Activated T-cell treated with anti-CD3 and anti-CD28 coated beads, Interleukin-2, amount 50 U/mL, for 72 hours (primary cell): ENCODE data around the gene SNRNP200. TPM values are rescaled to one million over a fixed set of nuclear protein-coding genes. Genes with fewer than 3 reads are reported as not detected.

Source experiments
- ATAC-seq, 2 donors: fragments of 150-1000 bp; cut with Tn5 transposase; replicated peaks in 1 of 2; 2 replicates each; pipeline ENCODE4 v1.10.0; 2021; ENCODE audit warnings: moderate library complexity in 2 of 2, mild to moderate bottlenecking in 1 of 2
- DNase-seq, 2 donors: peaks; one replicate each; pipeline ENCODE4 v3.0.0; 2021 to 2022; ENCODE audit warnings: mixed read lengths in 1 of 2
- H3K27ac Mint-ChIP-seq: one replicate; pipeline ENCODE4 v1.8.0; 2022; ENCODE audit warnings: mild to moderate bottlenecking, moderate library complexity, mixed read lengths
- H3K27me3 Mint-ChIP-seq: one replicate; pipeline ENCODE4 v1.8.0; 2022; ENCODE audit warnings: low read depth, mixed read lengths
- H3K36me3 Mint-ChIP-seq, 2 donors: one replicate each; pipeline ENCODE4 v1.8.0; 2022; ENCODE audit warnings: mixed read lengths in 2 of 2, mild to moderate bottlenecking in 1 of 2; ENCODE audit not compliant: insufficient read depth in 2 of 2
- H3K4me1 Mint-ChIP-seq: one replicate; pipeline ENCODE4 v1.8.0; 2022; ENCODE audit warnings: low read depth, mixed read lengths
- H3K4me3 Mint-ChIP-seq, 2 donors: one replicate each; pipeline ENCODE4 v1.8.0; 2022; ENCODE audit warnings: mild to moderate bottlenecking in 2 of 2, mixed read lengths in 2 of 2, moderate library complexity in 2 of 2
- H3K9me3 Mint-ChIP-seq, 2 donors: one replicate each; pipeline ENCODE4 v1.8.0; 2022; ENCODE audit warnings: mixed read lengths in 2 of 2
- total RNA-seq, 2 donors: library from RNA; stranded (reverse); gene quantifications; one replicate each; pipeline ENCODE4 v1.2.3, GENCODE V29; 2022

SNRNP200 gene
- total RNA-seq, 2 donors from 2014 or later, result 188 to 228 TPM

- H3K4me3 Mint-ChIP-seq, result no peak overlapping the region
- no peaks in the 10 kb centered on the region for H3K27me3 Mint-ChIP-seq
- peaks cover 27 to 57% of the 10 kb centered on the region in 2 donors for H3K36me3 Mint-ChIP-seq
- no peak overlapping the region for H3K27ac Mint-ChIP-seq
- ATAC-seq, result no peak
- no peaks in the 10 kb centered on the region for H3K9me3 Mint-ChIP-seq
- H3K4me1 Mint-ChIP-seq, result peaks cover 14% of the 10 kb centered on the region
- no peak for DNase-seq
Observed at GRCh38 chr2:96291751-96292150, 13.6 kb downstream of the SNRNP200 start.

DNA sequence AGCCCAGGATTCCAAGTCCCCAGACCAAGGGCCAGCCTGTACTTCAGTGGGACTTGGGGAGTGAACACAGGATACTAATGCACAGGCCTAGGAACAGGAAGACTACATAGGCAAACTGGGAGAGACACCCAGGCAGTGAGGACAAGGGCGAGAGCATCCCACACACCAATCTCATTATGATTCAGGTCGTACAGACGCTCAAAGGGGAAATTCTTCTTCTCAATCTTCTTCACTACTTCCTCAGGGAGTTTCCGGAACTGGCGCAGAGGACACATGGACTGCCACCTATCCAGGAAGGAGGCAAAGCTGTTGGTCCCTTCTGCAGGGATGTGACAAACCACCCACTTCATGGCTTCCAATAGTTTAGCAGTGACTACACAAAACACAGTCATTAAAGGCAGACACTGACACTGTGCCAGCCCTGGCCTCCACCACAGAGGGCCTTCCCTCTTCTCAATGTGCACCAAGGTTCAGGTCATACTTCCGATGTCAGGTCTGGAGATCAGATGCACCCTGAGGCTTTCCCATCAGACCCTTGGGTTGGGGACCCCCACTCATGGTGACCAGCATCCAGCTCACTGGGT lies 18.0 kb downstream of the SNRNP200 start:
- ATAC-seq, result peak; percentile 25 to 35
- H3K9me3 Mint-ChIP-seq, result no peaks in the 10 kb centered on the region
- H3K27me3 Mint-ChIP-seq, result no peaks in the 10 kb centered on the region
- H3K4me1 Mint-ChIP-seq, result peaks cover 14% of the 10 kb centered on the region
- DNase-seq, result no peak
- no peak overlapping the region for H3K4me3 Mint-ChIP-seq
- H3K27ac Mint-ChIP-seq, result peak overlapping the region; percentile 21
- peaks cover 22 to 51% of the 10 kb centered on the region in 2 donors for H3K36me3 Mint-ChIP-seq

- H3K9me3 Mint-ChIP-seq, result no peaks in the 10 kb centered on the region
- peaks cover 15 to 25% of the 10 kb centered on the region in 2 donors for H3K36me3 Mint-ChIP-seq
- no peak overlapping the region for H3K27ac Mint-ChIP-seq
- no peak for ATAC-seq
- DNase-seq, result no peak
- H3K4me1 Mint-ChIP-seq, result peaks cover 13% of the 10 kb centered on the region
- H3K27me3 Mint-ChIP-seq, result no peaks in the 10 kb centered on the region
- no peak overlapping the region for H3K4me3 Mint-ChIP-seq
Observed at GRCh38 chr2:96276787-96277499, 28.4 kb downstream of the SNRNP200 start.

GRCh38 chr2:96274355-96275056 lies 30.8 kb downstream of the SNRNP200 start:
- Mint-ChIP-seq H3K36me3 (peaks cover 15 to 18% of the 10 kb centered on the region in 2 donors), H3K4me1 (peaks cover 13% of the 10 kb centered on the region), H3K4me3 (no peak overlapping the region), H3K27ac (peak overlapping the region; percentile 55), H3K9me3 (no peaks in the 10 kb centered on the region), H3K27me3 (no peaks in the 10 kb centered on the region)
- ATAC-seq (no peak), DNase-seq (no peak)

DNA sequence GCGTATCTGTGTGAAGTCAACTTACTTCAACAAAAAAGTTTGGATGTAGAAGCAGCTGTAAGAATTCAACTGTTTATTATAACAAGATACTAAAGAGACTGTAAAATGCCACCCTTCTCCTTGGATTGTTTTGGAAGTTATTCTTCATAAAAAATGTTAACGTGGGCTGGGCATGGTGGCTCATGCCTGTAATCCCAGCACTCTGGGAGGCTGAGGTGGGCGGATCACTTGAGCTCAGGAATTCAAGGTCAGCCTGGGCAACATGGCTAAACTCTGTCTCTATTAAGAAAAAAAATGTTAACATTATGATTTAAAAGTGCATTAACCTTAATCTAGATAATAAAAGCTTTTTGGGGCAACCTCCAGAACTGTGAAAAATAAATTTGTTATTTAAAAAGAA lies 31.6 kb downstream of the SNRNP200 start:
- H3K4me1 Mint-ChIP-seq, result peaks cover 14% of the 10 kb centered on the region
- no peak for ATAC-seq
- DNase-seq, result no peak
- no peak overlapping the region for H3K27ac Mint-ChIP-seq
- peaks cover 13 to 15% of the 10 kb centered on the region in 2 donors for H3K36me3 Mint-ChIP-seq
- no peaks in the 10 kb centered on the region for H3K9me3 Mint-ChIP-seq
- no peaks in the 10 kb centered on the region for H3K27me3 Mint-ChIP-seq
- no peak overlapping the region for H3K4me3 Mint-ChIP-seq

DNA sequence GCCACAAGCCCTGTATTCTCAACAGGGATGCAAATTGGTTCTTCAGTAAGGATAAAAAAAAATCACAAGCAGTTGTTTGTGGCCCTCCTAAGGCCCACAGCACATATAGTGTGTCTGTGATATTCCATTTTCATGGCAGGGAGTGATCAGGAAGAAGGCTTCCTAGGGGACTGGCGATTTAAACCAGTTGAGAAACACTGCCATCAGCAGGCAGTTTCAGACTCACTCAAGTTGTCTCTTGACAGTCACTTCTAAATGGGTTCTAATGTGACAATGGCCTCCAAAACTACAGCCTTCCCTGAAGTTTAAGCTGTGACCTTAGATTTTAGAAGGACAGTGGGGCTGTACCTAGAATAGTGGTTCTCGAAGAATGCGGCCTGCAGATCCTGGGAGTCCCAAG lies 33.4 kb downstream of the SNRNP200 start:
- H3K36me3 Mint-ChIP-seq, result peaks cover 10 to 22% of the 10 kb centered on the region in 2 donors
- no peaks in the 10 kb centered on the region for H3K27me3 Mint-ChIP-seq
- peaks cover 32% of the 10 kb centered on the region for H3K4me1 Mint-ChIP-seq
- no peak for ATAC-seq
- DNase-seq, result no peak
- no peak overlapping the region for H3K27ac Mint-ChIP-seq
- H3K9me3 Mint-ChIP-seq, result no peaks in the 10 kb centered on the region
- no peak overlapping the region for H3K4me3 Mint-ChIP-seq

- no peaks in the 10 kb centered on the region for H3K9me3 Mint-ChIP-seq
- peak; percentile 36 to 49 for ATAC-seq
- H3K27ac Mint-ChIP-seq, result peak overlapping the region; percentile 74
- peak; percentile 66 to 71 for DNase-seq
- peaks cover 9 to 27% of the 10 kb centered on the region in 2 donors for H3K36me3 Mint-ChIP-seq
- peaks cover 52% of the 10 kb centered on the region for H3K4me1 Mint-ChIP-seq
- no peaks in the 10 kb centered on the region for H3K27me3 Mint-ChIP-seq
- H3K4me3 Mint-ChIP-seq, result peak overlapping the region; percentile 94 to 99
Observed at GRCh38 chr2:96267159-96267971, 38.0 kb downstream of the SNRNP200 start.

GRCh38 chr2:96265840-96266679 lies 39.3 kb downstream of the SNRNP200 start, which contains the start of the genes CIAO1 and TMEM127:
TSS of gene CIAO1 (plus strand) at chr2:96266225. CDS start at chr2:96266351, 126 bp downstream.
TSS of gene TMEM127 (minus strand) at chr2:96265997. CDS start at chr2:96265381, 616 bp downstream.
- Mint-ChIP-seq H3K27me3 (no peaks in the 10 kb centered on the region), H3K9me3 (no peaks in the 10 kb centered on the region), H3K27ac (peak within 1 kb of the TSS; percentile 85), H3K4me3 (peak within 1 kb of the TSS; percentile 94 to 99), H3K36me3 (peaks cover 9 to 24% of the 10 kb centered on the region in 2 donors), H3K4me1 (peaks cover 62% of the 10 kb centered on the region)
- DNase-seq (peak; percentile 99 to 100), ATAC-seq (peak; percentile 92 to 94)

DNA sequence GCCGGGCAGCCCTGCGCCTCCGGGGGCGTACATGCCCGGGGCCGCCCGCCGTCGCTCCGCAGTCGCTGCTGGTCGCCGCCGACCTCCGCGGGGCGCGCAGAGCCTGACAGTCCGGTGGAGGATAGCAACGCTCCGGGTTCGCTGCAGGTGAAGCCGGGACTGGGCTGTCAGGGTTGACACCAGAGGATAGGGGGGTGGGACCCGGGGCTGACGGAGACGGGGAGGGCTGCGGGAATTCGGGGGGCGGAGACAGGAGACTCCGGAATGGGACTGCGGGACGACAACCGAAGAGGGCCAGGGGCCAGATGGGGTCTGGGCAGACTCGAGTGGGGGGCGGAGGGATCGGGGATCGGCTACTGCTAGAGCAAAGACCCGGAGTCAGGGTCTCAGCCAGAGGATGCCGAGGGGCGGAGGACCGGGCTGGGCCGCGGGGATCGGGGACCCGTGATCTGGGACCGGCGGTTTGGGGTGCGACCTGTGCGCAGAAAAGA lies 40.0 kb downstream of the SNRNP200 start:
- peaks cover 69% of the 10 kb centered on the region for H3K4me1 Mint-ChIP-seq
- no peaks in the 10 kb centered on the region for H3K27me3 Mint-ChIP-seq
- no peak overlapping the region for H3K27ac Mint-ChIP-seq
- H3K36me3 Mint-ChIP-seq, result peaks cover 9 to 25% of the 10 kb centered on the region in 2 donors
- peak in 1 of 2 donors; percentile 52 for DNase-seq
- ATAC-seq, result peak; percentile 11 to 14
- peak overlapping the region; percentile 94 to 99 for H3K4me3 Mint-ChIP-seq
- H3K9me3 Mint-ChIP-seq, result no peaks in the 10 kb centered on the region

DNA sequence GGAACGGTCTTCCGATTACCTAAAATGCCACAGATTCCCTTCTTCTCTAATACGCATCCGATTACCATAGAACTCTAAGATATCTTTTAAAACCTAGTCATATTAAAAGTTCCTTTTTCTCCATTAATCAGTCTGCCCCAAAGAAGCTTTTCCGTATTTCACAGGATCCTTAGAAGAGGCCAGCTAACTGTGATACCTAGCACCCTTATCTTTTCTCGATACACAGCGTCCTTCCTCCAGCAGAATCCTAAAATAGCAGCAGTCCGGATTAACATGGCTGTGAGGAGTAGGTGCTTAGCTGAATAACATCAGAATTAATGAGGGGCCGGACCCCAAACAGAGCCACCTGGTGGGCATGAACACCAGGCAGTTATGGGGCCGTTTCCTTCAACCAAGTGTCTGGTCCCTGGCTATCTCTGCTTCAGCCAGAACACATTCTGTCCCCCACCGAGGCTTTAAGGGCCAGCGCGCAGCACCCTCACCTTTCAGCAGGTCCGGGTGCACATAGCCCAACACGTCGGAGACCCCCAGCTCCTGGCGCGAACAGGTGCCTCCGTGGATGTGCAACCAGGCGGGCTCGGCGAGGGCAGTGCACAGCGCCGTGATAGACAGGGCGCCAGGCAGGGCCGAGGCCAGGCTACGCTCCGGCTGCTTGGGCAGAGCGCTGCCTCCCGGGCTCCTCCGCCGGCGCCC lies 40.5 kb downstream of the SNRNP200 start:
- H3K27me3 Mint-ChIP-seq, result no peaks in the 10 kb centered on the region
- H3K9me3 Mint-ChIP-seq, result no peaks in the 10 kb centered on the region
- H3K4me1 Mint-ChIP-seq, result peaks cover 75% of the 10 kb centered on the region
- peak in 1 of 2 donors; percentile 0 for ATAC-seq
- peak; percentile 36 to 53 for DNase-seq
- peak overlapping the region; percentile 94 to 99 for H3K4me3 Mint-ChIP-seq
- H3K27ac Mint-ChIP-seq, result peak overlapping the region; percentile 74
- H3K36me3 Mint-ChIP-seq, result peaks cover 9 to 25% of the 10 kb centered on the region in 2 donors

DNA sequence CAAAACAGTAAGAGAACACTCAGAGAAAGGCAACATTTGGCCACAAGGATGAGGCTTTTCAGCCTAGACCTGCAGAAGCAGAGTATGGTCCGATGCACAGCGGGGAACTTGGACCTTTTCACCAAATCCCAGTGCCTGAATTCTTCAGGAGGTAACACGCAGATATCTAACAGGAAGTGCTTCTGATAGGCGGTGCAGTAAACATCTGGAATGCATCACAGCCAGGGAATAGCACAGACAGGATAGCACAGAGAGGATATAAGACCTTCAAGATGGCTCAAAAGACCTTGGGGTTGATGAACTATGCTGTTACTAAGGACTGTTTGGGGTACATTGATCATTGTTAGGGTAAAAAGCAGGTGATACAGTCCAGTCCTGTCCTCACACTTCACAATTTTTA lies 41.3 kb downstream of the SNRNP200 start:
- Mint-ChIP-seq H3K4me1 (peaks cover 82% of the 10 kb centered on the region), H3K27ac (no peak overlapping the region), H3K9me3 (no peaks in the 10 kb centered on the region), H3K27me3 (no peaks in the 10 kb centered on the region), H3K4me3 (peak overlapping the region; percentile 94 to 99), H3K36me3 (peaks cover 9 to 25% of the 10 kb centered on the region in 2 donors)
- DNase-seq, result no peak
- no peak for ATAC-seq
